ENCODE results near the gene TLE1.

GRCh38 chr9:81570083-81570482 is 119.3 kb downstream of the TLE1 start:
- TF ChIP-seq CTCF (IDR thresholded peaks at IDR 0.05) (no peak), POLR2A (IDR thresholded peaks at IDR 0.05) (no peak), POLR2AphosphoS5 (IDR thresholded peaks at IDR 0.05) (no peak), EP300 (IDR thresholded peaks at IDR 0.05) (no peak)

Measured in gastroesophageal sphincter (tissue), 3 donors.